ENCODE results near the gene CREB3L2. TPM values are rescaled to one million over a fixed set of nuclear protein-coding genes. Genes with fewer than 3 reads are reported as not detected.

Gene CREB3L2
- total RNA-seq, 4 donors from 2014 or later = 2.8 to 12.0 (median 5.4) TPM

DNA sequence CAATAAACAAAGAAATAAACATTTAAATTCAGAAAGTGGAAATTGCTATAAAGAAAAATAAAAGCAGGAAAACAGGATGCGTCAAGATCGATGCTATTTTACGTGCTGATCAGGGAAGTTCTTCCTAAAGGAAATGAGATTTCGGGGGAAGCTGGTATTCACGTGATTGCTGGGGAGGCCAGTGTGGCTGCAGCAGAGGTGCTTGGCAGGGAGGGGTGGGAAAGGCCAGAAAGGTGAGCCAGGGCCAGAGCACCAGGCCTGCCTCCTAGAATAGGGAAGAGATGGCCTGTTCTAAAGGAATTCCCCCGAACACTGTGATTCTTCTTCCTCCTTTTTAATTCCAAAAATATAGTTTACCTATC is 923 bp upstream of the CREB3L2 start:
- in situ Hi-C loops (cut with MboI; ENCODE audit: low sequenced_read_pairs in 4 of 4) = loop anchor here in 2 of 4 donors (25.0 kb wide), 1 partner anchor 341 kb away; no protein-coding TSS in a partner anchor
- peak overlapping the region in 2 of 4 donors; percentile 33 to 98 for H3K4me3 ChIP-seq
- peak overlapping the region in 3 of 4 donors; percentile 42 to 91 (median 48) for H3K27ac ChIP-seq

DNA sequence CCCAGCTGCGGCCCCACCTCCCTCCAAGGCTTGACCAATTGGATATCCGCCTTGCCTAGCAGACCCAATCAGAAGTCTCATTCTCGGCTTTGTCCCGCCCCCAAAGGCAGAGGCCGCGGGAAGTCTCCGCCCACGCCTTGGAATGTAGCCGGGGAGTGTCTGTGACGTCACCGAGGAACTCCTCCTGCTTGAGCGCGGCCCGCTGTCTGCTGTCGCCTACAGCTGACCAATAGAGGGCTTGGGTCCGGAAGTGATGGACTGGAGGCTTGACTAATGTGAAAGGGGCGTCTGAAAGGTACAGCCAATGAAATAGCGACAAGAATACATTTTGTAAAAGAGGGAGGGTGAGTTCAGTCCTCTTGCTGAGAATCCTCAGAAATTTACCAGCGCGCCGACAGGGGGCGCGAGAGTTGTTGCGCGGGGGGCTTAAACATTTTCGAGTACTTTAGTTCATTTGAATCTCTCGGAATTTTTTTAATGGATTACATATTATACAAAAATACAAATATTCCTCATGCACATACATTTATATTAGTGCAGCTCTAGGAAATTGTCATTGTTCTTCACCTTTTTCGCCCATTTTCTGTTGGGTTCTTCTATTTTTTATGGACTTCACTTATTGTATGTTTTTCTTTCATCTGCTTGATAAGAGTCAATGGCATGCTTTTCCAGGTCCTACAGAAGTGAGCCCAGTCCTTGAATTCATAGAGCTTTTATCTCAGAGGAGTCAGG is 376 bp upstream of the CREB3L2 start:
- Histone ChIP-seq H3K27ac (peak overlapping the region; percentile 91 to 95 (median 92)), H3K9me3 (no peaks in the 10 kb centered on the region), H3K4me1 (peaks cover 26% of the 10 kb centered on the region in 2 donors), H3K4me3 (peak overlapping the region; percentile 82 to 98 (median 91)), H3K27me3 (no peaks in the 10 kb centered on the region), H3K36me3 (no peaks in the 10 kb centered on the region)
- ATAC-seq (peak; percentile 97 to 98), DNase-seq (peak; percentile 99)
- TF ChIP-seq, protein P1, sequence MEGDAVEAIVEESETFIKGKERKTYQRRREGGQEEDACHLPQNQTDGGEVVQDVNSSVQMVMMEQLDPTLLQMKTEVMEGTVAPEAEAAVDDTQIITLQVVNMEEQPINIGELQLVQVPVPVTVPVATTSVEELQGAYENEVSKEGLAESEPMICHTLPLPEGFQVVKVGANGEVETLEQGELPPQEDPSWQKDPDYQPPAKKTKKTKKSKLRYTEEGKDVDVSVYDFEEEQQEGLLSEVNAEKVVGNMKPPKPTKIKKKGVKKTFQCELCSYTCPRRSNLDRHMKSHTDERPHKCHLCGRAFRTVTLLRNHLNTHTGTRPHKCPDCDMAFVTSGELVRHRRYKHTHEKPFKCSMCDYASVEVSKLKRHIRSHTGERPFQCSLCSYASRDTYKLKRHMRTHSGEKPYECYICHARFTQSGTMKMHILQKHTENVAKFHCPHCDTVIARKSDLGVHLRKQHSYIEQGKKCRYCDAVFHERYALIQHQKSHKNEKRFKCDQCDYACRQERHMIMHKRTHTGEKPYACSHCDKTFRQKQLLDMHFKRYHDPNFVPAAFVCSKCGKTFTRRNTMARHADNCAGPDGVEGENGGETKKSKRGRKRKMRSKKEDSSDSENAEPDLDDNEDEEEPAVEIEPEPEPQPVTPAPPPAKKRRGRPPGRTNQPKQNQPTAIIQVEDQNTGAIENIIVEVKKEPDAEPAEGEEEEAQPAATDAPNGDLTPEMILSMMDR (IDR thresholded peaks at IDR 0.05 in 4 of 5, conservative IDR thresholded peaks at IDR 0.05 in 1 of 5) = peak; percentile 77 to 89 (median 84)
- TF ChIP-seq POLR2A (IDR thresholded peaks at IDR 0.05) = no peak
- intact Hi-C loops (cut with DNase I; ENCODE audit: low total_unique reads) = loop anchor here (5.0 kb wide), 1 partner anchor 455 kb away; no protein-coding TSS in a partner anchor
- in situ Hi-C loops (cut with MboI; ENCODE audit: low sequenced_read_pairs in 4 of 4) = loop anchor here in 2 of 4 donors (25.0 kb wide), 1 partner anchor 340 kb away; no protein-coding TSS in a partner anchor

More for the DNA sequence above, 923 bp upstream of the CREB3L2 start:
- Histone ChIP-seq H3K36me3 (no peaks in the 10 kb centered on the region), H3K9me3 (no peaks in the 10 kb centered on the region), H3K4me1 (peaks cover 24 to 25% of the 10 kb centered on the region in 2 donors), H3K27me3 (no peaks in the 10 kb centered on the region)
- intact Hi-C loops (cut with DNase I; ENCODE audit: low total_unique reads) = loop anchor here (5.0 kb wide), 1 partner anchor 454 kb away; no protein-coding TSS in a partner anchor
- DNase-seq (no peak), ATAC-seq (no peak)
- no peak for TF ChIP-seq POLR2A (IDR thresholded peaks at IDR 0.05)

DNA sequence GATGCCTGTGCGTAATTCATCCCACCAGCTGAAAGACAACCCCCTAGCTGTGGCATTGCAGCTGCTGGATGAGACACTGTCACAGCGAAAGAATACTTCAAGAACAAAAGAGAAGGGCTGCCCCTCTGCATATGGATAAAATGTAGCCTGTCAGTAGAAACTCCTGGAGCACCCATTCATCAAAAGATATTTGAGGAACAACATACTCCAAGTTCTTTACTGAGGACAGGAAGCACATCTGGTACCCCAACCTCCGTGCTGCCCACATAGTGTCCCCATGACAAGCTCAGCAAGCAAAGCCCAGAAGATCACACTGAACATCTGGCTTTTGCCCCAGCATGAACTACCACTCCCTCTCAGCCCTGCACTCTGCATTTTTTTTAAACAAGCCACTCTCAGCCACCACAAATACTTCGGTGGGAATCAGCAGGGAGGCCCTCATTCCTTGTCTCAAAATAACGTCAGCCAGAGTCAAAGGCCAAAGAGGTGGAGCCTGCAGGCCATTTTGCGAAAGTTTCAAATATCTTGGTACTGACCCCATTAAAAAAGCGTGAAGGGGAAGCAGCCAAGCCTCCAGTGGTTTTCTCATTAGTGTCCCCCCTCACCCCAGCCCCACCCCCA is 1.7 kb downstream of the CREB3L2 start:
- peaks cover 35 to 39% of the 10 kb centered on the region in 2 donors for H3K4me1 ChIP-seq
- intact Hi-C loops (cut with DNase I; ENCODE audit: low total_unique reads) = loop anchor here (2.0 to 5.0 kb wide), 2 partner anchors 67 to 457 kb away; no protein-coding TSS in a partner anchor
- H3K4me3 ChIP-seq = peak overlapping the region; percentile 82 to 98 (median 91)
- no peaks in the 10 kb centered on the region for H3K27me3 ChIP-seq
- peak in 1 of 2 donors; percentile 58 for DNase-seq
- H3K9me3 ChIP-seq = no peaks in the 10 kb centered on the region
- peak overlapping the region; percentile 91 to 95 (median 92) for H3K27ac ChIP-seq
- ATAC-seq = no peak
- in situ Hi-C loops (cut with MboI; ENCODE audit: low sequenced_read_pairs in 4 of 4) = loop anchor here in 2 of 4 donors (25.0 kb wide), 1 partner anchor 338 kb away; no protein-coding TSS in a partner anchor
- H3K36me3 ChIP-seq = no peaks in the 10 kb centered on the region
- no peak for TF ChIP-seq POLR2A (IDR thresholded peaks at IDR 0.05)
- TF ChIP-seq, protein P1 (IDR thresholded peaks at IDR 0.05 in 4 of 5, conservative IDR thresholded peaks at IDR 0.05 in 1 of 5) = no peak

DNA sequence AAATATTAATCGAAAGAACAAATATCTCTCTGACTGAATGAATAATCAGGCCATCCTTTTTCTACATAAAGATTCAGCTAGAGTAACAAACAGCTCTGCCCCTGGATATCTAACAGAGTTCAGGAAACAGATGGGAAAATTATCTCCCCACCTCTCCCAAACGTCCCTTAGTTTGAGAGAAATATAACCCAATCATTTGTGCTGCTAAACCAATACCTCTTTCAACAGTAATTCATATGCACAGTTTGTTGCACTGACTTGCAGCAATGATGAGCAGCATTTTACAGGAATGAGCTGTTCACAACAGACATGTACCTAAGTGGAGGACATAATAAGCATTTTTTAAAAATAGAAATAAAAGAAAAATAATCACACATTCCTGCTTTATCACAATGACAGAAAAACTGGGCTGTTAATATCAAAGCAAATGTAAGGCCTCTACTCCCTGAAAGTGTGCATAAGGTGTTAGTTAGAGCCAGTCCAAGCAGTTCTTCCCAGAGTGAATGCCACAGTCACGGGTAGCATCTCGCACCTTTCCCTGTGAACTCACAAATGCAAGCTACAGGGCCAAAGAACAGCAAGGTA is 2.3 kb downstream of the CREB3L2 start:
- Histone ChIP-seq H3K27ac (peak overlapping the region; percentile 91 to 95 (median 92)), H3K27me3 (no peaks in the 10 kb centered on the region), H3K4me3 (peak overlapping the region; percentile 82 to 98 (median 91)), H3K36me3 (no peaks in the 10 kb centered on the region), H3K9me3 (no peaks in the 10 kb centered on the region), H3K4me1 (peaks cover 35 to 39% of the 10 kb centered on the region in 2 donors)
- ATAC-seq (no peak), DNase-seq (no peak)
- in situ Hi-C loops (cut with MboI; ENCODE audit: low sequenced_read_pairs in 4 of 4) (loop anchor here in 2 of 4 donors (25.0 kb wide), 1 partner anchor 337 kb away; no protein-coding TSS in a partner anchor), intact Hi-C loops (cut with DNase I; ENCODE audit: low total_unique reads) (loop anchor here (2.0 to 5.0 kb wide), 2 partner anchors 67 to 458 kb away; no protein-coding TSS in a partner anchor)
- TF ChIP-seq, protein P1 (IDR thresholded peaks at IDR 0.05 in 4 of 5, conservative IDR thresholded peaks at IDR 0.05 in 1 of 5) = no peak
- no peak for TF ChIP-seq POLR2A (IDR thresholded peaks at IDR 0.05)
